H1 (cell line): ENCODE measurements around the gene HS1BP3. TPM values are rescaled to one million over a fixed set of nuclear protein-coding genes. Genes with fewer than 3 reads are reported as not detected.

Source experiments
- CTCF ChIA-PET: fragments of 300-600 bp; sonication (Branson Sonifier 250); formaldehyde crosslinking; loops from one replicate; lab custom pipeline; 2021; ENCODE audit not compliant: partially characterized antibody; lab: Charles Lee
- POLR2A ChIA-PET: fragments of 300-600 bp; sonication (Branson Sonifier 250); formaldehyde crosslinking; loops from one replicate; lab custom pipeline; 2021; ENCODE audit warnings: inconsistent platforms; ENCODE audit not compliant: partially characterized antibody; lab: Charles Lee
- DNase-seq, 2 experiments: peaks; one replicate each; pipeline versions ENCODE4 v3.0.0 to v3.0.0-alpha.2; 2010 to 2022; ENCODE audit warnings: low spot score in 2 of 2, low read depth in 1 of 2, mixed read lengths in 1 of 2
- FAIRE-seq: peaks from 2 replicates; lab custom pipeline; 2011; peaks lifted over from hg19 to GRCh38; lab: Jason Lieb, UNC
- H2AFZ ChIP-seq: 2 replicates; pipeline ENCODE4 v1.8.1; 2012; ENCODE audit warnings: low read length, inconsistent platforms
- H2AK5ac ChIP-seq: 2 replicates; pipeline ENCODE4 v1.6.1; 2013; ENCODE audit warnings: low read depth, low read length
- H2BK120ac ChIP-seq: replicated peaks from 2 replicates; pipeline ENCODE3; 2013; ENCODE audit warnings: low read depth, low read length, inconsistent platforms
- H2BK12ac ChIP-seq: 2 replicates; pipeline ENCODE4 v1.6.1; 2013; ENCODE audit warnings: low read depth, low read length
- H2BK15ac ChIP-seq: 2 replicates; pipeline ENCODE4 v1.6.1; 2013; ENCODE audit warnings: low read length
- H2BK20ac ChIP-seq: 2 replicates; pipeline ENCODE4 v1.6.1; 2013; ENCODE audit warnings: low read length
- H2BK5ac ChIP-seq: 2 replicates; pipeline ENCODE4 v1.6.1; 2013; ENCODE audit warnings: low read depth, low read length
- H3K14ac ChIP-seq: 2 replicates; pipeline ENCODE4 v1.6.1; 2013; ENCODE audit warnings: inconsistent platforms; ENCODE audit not compliant: insufficient read length
- H3K18ac ChIP-seq: 2 replicates; pipeline ENCODE4 v1.6.1; 2013; ENCODE audit warnings: low read length; ENCODE audit errors: extremely low read depth
- H3K23ac ChIP-seq: 2 replicates; pipeline ENCODE4 v1.6.1; 2013; ENCODE audit warnings: inconsistent platforms; ENCODE audit not compliant: insufficient read length
- H3K23me2 ChIP-seq: 2 replicates; pipeline ENCODE4 v1.6.1; 2013; ENCODE audit warnings: low read depth, low read length
- H3K27ac ChIP-seq: 2 replicates; pipeline ENCODE4 v1.6.1; 2011; ENCODE audit warnings: low read depth, low read length, inconsistent platforms
- H3K27me3 ChIP-seq, 4 experiments: replicated peaks in 1 of 4; 1 replicate in 1 of 4; 2 replicates in 3 of 4; pipeline versions ENCODE4 v1.6.1 to v1.8.1; 2011 to 2013; ENCODE audit warnings: low read length in 3 of 4, mild to moderate bottlenecking in 3 of 4, inconsistent platforms in 2 of 4, mixed read lengths in 2 of 4, moderate library complexity in 1 of 4; ENCODE audit not compliant: control insufficient read depth in 3 of 4, insufficient read depth in 3 of 4; ENCODE audit errors: extremely low read depth in 1 of 4
- H3K36me3 ChIP-seq, 4 experiments: 2 replicates each; pipeline versions ENCODE4 v1.6.1 to v1.8.1; 2011 to 2013; ENCODE audit warnings: mild to moderate bottlenecking in 4 of 4, low read length in 3 of 4, moderate library complexity in 2 of 4, control low read depth in 1 of 4, inconsistent platforms in 1 of 4; ENCODE audit not compliant: insufficient read depth in 4 of 4, control insufficient read depth in 2 of 4
- H3K4ac ChIP-seq: replicated peaks from 2 replicates; pipeline ENCODE3; 2013; ENCODE audit warnings: low read length, low read depth, mixed read lengths, inconsistent platforms; ENCODE audit not compliant: insufficient read length
- H3K4me1 ChIP-seq, 4 experiments: replicated peaks in 1 of 4; 1 replicate in 1 of 4; 2 replicates in 3 of 4; pipeline versions ENCODE4 v1.6.1 to v1.8.1; 2011 to 2013; ENCODE audit warnings: low read length in 3 of 4, inconsistent platforms in 2 of 4, mixed read lengths in 1 of 4; ENCODE audit not compliant: insufficient read depth in 4 of 4, control insufficient read depth in 3 of 4
- H3K4me2 ChIP-seq, 2 experiments: 2 replicates each; pipeline versions ENCODE4 v1.6.1 to v1.8.1; 2011 to 2013; ENCODE audit warnings: low read depth in 2 of 2, low read length in 2 of 2, control low read depth in 1 of 2, inconsistent platforms in 1 of 2, mild to moderate bottlenecking in 1 of 2; ENCODE audit not compliant: insufficient read depth in 1 of 2
- H3K4me3 ChIP-seq, 4 experiments: fragments of 200-600, 300-600 bp in 1 of 4; sonication (generic), shearing (Covaris generic), sonication (Bioruptor Twin) in 1 of 4; 2 replicates each; pipeline versions ENCODE4 v1.5.1 to v1.8.1; 2011 to 2016; ENCODE audit warnings: low read length in 4 of 4, low read depth in 3 of 4, control low read depth in 2 of 4, inconsistent platforms in 2 of 4, mild to moderate bottlenecking in 2 of 4, mixed read lengths in 1 of 4, moderate library complexity in 1 of 4; ENCODE audit not compliant: insufficient read depth in 2 of 4; ENCODE audit errors: extremely low read depth in 1 of 4
- H3K56ac ChIP-seq: replicated peaks from 2 replicates; pipeline ENCODE3; 2013; ENCODE audit warnings: low read depth, mild to moderate bottlenecking, mixed read lengths, low read length, inconsistent platforms; ENCODE audit not compliant: insufficient read length
- H3K79me1 ChIP-seq: 2 replicates; pipeline ENCODE4 v1.6.1; 2013; ENCODE audit warnings: low read depth, low read length, control low read depth
- H3K79me2 ChIP-seq, 2 experiments: 2 replicates each; pipeline versions ENCODE4 v1.6.1 to v1.8.1; 2012 to 2013; ENCODE audit warnings: low read length in 2 of 2, mild to moderate bottlenecking in 2 of 2, inconsistent platforms in 1 of 2; ENCODE audit not compliant: insufficient read depth in 2 of 2, control insufficient read depth in 1 of 2
- H3K9ac ChIP-seq, 4 experiments: replicated peaks in 1 of 4; 1 replicate in 1 of 4; 2 replicates in 3 of 4; pipeline versions ENCODE4 v1.6.1 to v1.8.1; 2011 to 2013; ENCODE audit warnings: low read depth in 3 of 4, low read length in 3 of 4, control low read depth in 2 of 4, mild to moderate bottlenecking in 2 of 4, moderate library complexity in 2 of 4, inconsistent platforms in 1 of 4; ENCODE audit errors: extremely low read depth in 1 of 4
- H3K9me3 ChIP-seq, 2 experiments: 2 replicates each; pipeline versions ENCODE4 v1.6.1 to v1.8.1; 2012 to 2013; ENCODE audit warnings: mild to moderate bottlenecking in 2 of 2, moderate library complexity in 2 of 2, control low read depth in 1 of 2, inconsistent platforms in 1 of 2, low read depth in 1 of 2, low read length in 1 of 2, mixed read lengths in 1 of 2; ENCODE audit not compliant: insufficient read depth in 2 of 2
- H4K20me1 ChIP-seq, 2 experiments: replicated peaks in 1 of 2; 2 replicates each; pipeline versions ENCODE3 to v1.8.1; 2011 to 2013; ENCODE audit warnings: inconsistent platforms in 2 of 2, low read length in 2 of 2, mild to moderate bottlenecking in 1 of 2; ENCODE audit not compliant: insufficient read depth in 2 of 2, control insufficient read depth in 1 of 2
- H4K5ac ChIP-seq: 2 replicates; pipeline ENCODE4 v1.6.1; 2013; ENCODE audit warnings: low read length, low read depth, mixed read lengths, inconsistent platforms; ENCODE audit not compliant: insufficient read length
- H4K8ac ChIP-seq: 2 replicates; pipeline ENCODE4 v1.8.0; 2013; ENCODE audit warnings: mild to moderate bottlenecking, moderate library complexity, low read length, inconsistent platforms; ENCODE audit not compliant: insufficient read depth; ENCODE audit errors: extremely low read depth
- H4K91ac ChIP-seq: replicated peaks from 2 replicates; pipeline ENCODE3; 2013; ENCODE audit warnings: low read length, mixed read lengths, inconsistent platforms; ENCODE audit not compliant: insufficient read length
- ASH2L ChIP-seq: fragments of 200-600, 300-600 bp; sonication (generic); IDR thresholded peaks from one replicate; pipeline ENCODE4 v1.7.1; 2017; ENCODE audit warnings: low read length
- BACH1 ChIP-seq: IDR thresholded peaks from 2 replicates; pipeline ENCODE4 v1.6.1; 2012; ENCODE audit warnings: low read length, improper control_type of control experiment
- CEBPB ChIP-seq: IDR thresholded peaks from 2 replicates; pipeline ENCODE4 v1.6.1; 2012; ENCODE audit warnings: low read depth, low read length
- CREB1 ChIP-seq: IDR thresholded peaks from 2 replicates; pipeline ENCODE4 v1.6.1; 2012; ENCODE audit warnings: inconsistent platforms
- EGR1 ChIP-seq: IDR thresholded peaks from 2 replicates; pipeline ENCODE4 v1.6.1; 2011; ENCODE audit warnings: low read depth, low read length, borderline replicate concordance
- POLR2AphosphoS5 ChIP-seq: IDR thresholded peaks from 2 replicates; pipeline ENCODE4 v1.6.1; 2011; ENCODE audit warnings: low read depth, low read length
- POU5F1 ChIP-seq: IDR thresholded peaks from 2 replicates; pipeline ENCODE4 v1.6.1; 2011; ENCODE audit warnings: low read depth, mild to moderate bottlenecking, low read length, moderate library complexity
- RNF2 ChIP-seq: fragments of 200-900, 300-1000 bp; sonication (generic); IDR thresholded peaks from 2 replicates; pipeline ENCODE4 v1.7.1; 2016; ENCODE audit warnings: borderline replicate concordance, low read depth, mild to moderate bottlenecking, antibody characterized with exemption, low read length; ENCODE audit not compliant: poor library complexity, severe bottlenecking; ENCODE audit errors: missing control alignments
- RXRA ChIP-seq: IDR thresholded peaks from 2 replicates; pipeline ENCODE4 v1.6.1; 2011; ENCODE audit warnings: low read depth, mild to moderate bottlenecking, low read length, moderate library complexity; ENCODE audit not compliant: insufficient read depth
- SIX5 ChIP-seq: IDR thresholded peaks from 2 replicates; pipeline ENCODE4 v1.6.1; 2011; ENCODE audit warnings: mild to moderate bottlenecking, low read depth, low read length
- SP2 ChIP-seq: IDR thresholded peaks from 2 replicates; pipeline ENCODE4 v1.6.1; 2012; ENCODE audit warnings: mild to moderate bottlenecking, low read length, inconsistent platforms
- SRF ChIP-seq: IDR thresholded peaks from 2 replicates; pipeline ENCODE4 v1.6.1; 2011; ENCODE audit warnings: mild to moderate bottlenecking, low read depth, low read length, moderate library complexity
- SUZ12 ChIP-seq: fragments of 200-600 bp; sonication (generic); IDR thresholded peaks from 2 replicates; pipeline ENCODE4 v1.6.1; 2012; ENCODE audit warnings: mild to moderate bottlenecking, inconsistent platforms, low read length, moderate library complexity, mixed read lengths
- TAF1 ChIP-seq: IDR thresholded peaks from 2 replicates; pipeline ENCODE4 v1.6.1; 2011; ENCODE audit warnings: mild to moderate bottlenecking, low read depth, low read length
- TAF7 ChIP-seq: optimal IDR thresholded peaks from 2 replicates; pipeline ENCODE3; 2011; ENCODE audit warnings: low read depth, mild to moderate bottlenecking, inconsistent platforms, low read length, moderate library complexity, borderline replicate concordance
- TBP ChIP-seq: IDR thresholded peaks from 2 replicates; pipeline ENCODE4 v1.6.1; 2011; ENCODE audit warnings: low read depth, low read length, improper control_type of control experiment
- ZNF274 ChIP-seq: IDR thresholded peaks from 2 replicates; pipeline ENCODE4 v1.7.0; 2012; ENCODE audit warnings: low read length, borderline replicate concordance; ENCODE audit errors: extremely low read depth
- WGBS, 2 experiments: shearing (Covaris generic) in 1 of 2; methylation state at CpG; one replicate each; pipeline versions ENCODE4 v1.1.6 to v1.1.7; 2013 to 2015; ENCODE audit warnings: low lambda C conversion rate in 2 of 2, mixed read lengths in 2 of 2, inconsistent platforms in 1 of 2, low coverage in 1 of 2, missing lambda C conversion rate in 1 of 2; ENCODE audit not compliant: insufficient replicate concordance in 2 of 2, insufficient coverage in 1 of 2, insufficient read length in 1 of 2; ENCODE audit errors: extremely low coverage in 1 of 2, missing lambda C conversion rate in 1 of 2; 5-methylcytosine and 5-hydroxymethylcytosine counted together
- polyA plus RNA-seq, 7 experiments: library from polyadenylated mRNA; depleted of rRNA in 3 of 7; stranded (reverse) in 5 of 7; unstranded in 2 of 7; fragments of >200 nt in 5 of 7; fragments of 200-250 nt in 2 of 7; gene quantifications; 1 replicate in 5 of 7; 2 replicates in 1 of 7; 4 replicates in 1 of 7; pipeline versions ENCODE4 v1.2.1 to v1.2.3, GENCODE V29; 2011 to 2013; ENCODE audit warnings: missing spikeins in 2 of 7, mixed read lengths in 2 of 7
- total RNA-seq: library from RNA; stranded (reverse); fragmentation: NEBNext Ultra II Directional; extraction: Animal tissue kit (Norgen Biotek cat#: 25700); gene quantifications from 2 replicates; pipeline ENCODE4 v1.2.1, GENCODE V29; 2021

HS1BP3 gene
- total and polyA plus RNA-seq, 2 of the 8 experiments (the other 6 are each of a cell fraction or from before 2014, with no cell fraction given), result 11.1 to 11.3 TPM

DNA sequence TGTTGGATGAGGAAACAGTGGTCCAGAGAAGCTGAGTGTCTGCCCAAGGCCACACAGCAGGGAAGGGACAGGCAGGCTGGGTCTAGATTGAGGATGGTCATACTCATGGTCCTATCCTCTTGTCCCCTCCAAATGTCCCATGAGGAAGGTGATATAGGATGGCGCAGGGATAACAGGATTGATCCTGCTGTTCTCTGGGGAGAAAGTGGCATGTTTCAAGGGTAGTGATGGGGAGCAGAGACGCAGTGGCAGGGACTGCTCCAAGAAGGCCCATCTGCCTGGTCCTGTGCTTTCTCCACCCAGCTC lies 24.6 kb downstream of the HS1BP3 start:
- Histone ChIP-seq H4K8ac (peak overlapping the region; percentile 53; the same call in 1 of the 2 replicates), H2BK15ac (no peak overlapping the region), H3K79me1 (peaks cover 3% of the 10 kb centered on the region), H3K4me1 (no peaks in the 10 kb centered on the region), H2BK20ac (no peak overlapping the region), H3K27ac (no peak overlapping the region), H3K9me3 (no peaks in the 10 kb centered on the region), H3K4me2 (no peak overlapping the region), H3K4ac (no peak overlapping the region), H3K79me2 (no peaks in the 10 kb centered on the region), H4K5ac (no peak overlapping the region), H2BK5ac (no peak overlapping the region), H4K91ac (no peak overlapping the region), H2AK5ac (no peak overlapping the region), H3K56ac (no peak overlapping the region), H3K23me2 (no peaks in the 10 kb centered on the region), H3K9ac (no peak overlapping the region), H3K14ac (no peak overlapping the region)
- no peak for FAIRE-seq
- ChIA-PET POLR2A (interaction anchor here (1.1 to 1.8 kb wide), 2 partner anchors 12 to 179 kb away, joined by 3 to 5 read pairs; partner anchors contain the start of gene RHOB), CTCF (interaction anchor here (0.7 to 4.2 kb wide), 12 partner anchors 9 to 216 kb away, joined by 3 to 24 read pairs (median 6); no protein-coding TSS in a partner anchor)
- TF ChIP-seq BACH1 (no peak), ZNF274 (no peak), TAF7 (no peak), SIX5 (no peak), EGR1 (no peak), RXRA (no peak), SRF (no peak), CEBPB (no peak), POU5F1 (no peak), SP2 (no peak), TBP (no peak), TAF1 (no peak), POLR2AphosphoS5 (no peak), ASH2L (no peak), RNF2 (no peak), SUZ12 (no peak), CREB1 (no peak)
- TF ChIP-seq, all 59 proteins: peak for 0
- Histone ChIP-seq H2BK12ac (no peak overlapping the region), H3K18ac (no peak overlapping the region), H3K23ac (no peak overlapping the region), H3K4me3 (no peak overlapping the region), H2AFZ (no peak overlapping the region), H3K27me3 (no peaks in the 10 kb centered on the region), H4K20me1 (no peaks in the 10 kb centered on the region), H3K36me3 (0 out of 8 replicates have a peak, but pooled peaks cover 0 to 2% (median 0%) of the 10 kb centered on the region in 4 experiments), H2BK120ac (no peak overlapping the region)
- WGBS, 2 experiments, result 100% methylated on average over 2 of the region's 2 CpGs; no CpG with 5 or more reads in 1 of the 2 experiments
- DNase-seq, result no peak
